Right lobe of liver (tissue), 4 donors: ENCODE measurements around the gene SALL1.

Experiments
- CTCF ChIP-seq, 4 donors: fragments of 200-600 bp in 3 of 4; fragments of 450-650 bp in 1 of 4; IDR thresholded peaks; one replicate each; pipeline versions ENCODE4 v1.5.1 to v1.8.0; 2016 to 2022; ENCODE audit warnings: antibody characterized with exemption in 4 of 4, mild to moderate bottlenecking in 2 of 4
- POLR2A ChIP-seq: fragments of 450-650 bp; IDR thresholded peaks from one replicate; pipeline ENCODE4 v1.6.1; 2017; ENCODE audit warnings: antibody characterized with exemption, mild to moderate bottlenecking
- donor health status: DM: no; HTN: no; CAD: no.
- donor health status: DM: no; HTN: no; CAD: no.
- donor health status: DM: no; HTN: yes; CAD: no.

GRCh38 chr16:51134876-51135275 lies 16.2 kb downstream of the SALL1 start:
- TF ChIP-seq CTCF (IDR thresholded peaks at IDR 0.05) (no peak), POLR2A (no peak)
